A549 (cell line): Measurements from ENCODE around the gene RAB26. TPM values are rescaled to one million over a fixed set of nuclear protein-coding genes. Genes with fewer than 3 reads are reported as not detected.
A peak's percentile ranks its signal among the peaks of the same experiment; 100 is the strongest.

Source experiments
- ATAC-seq, 2 experiments: fragments of 200-7000 bp in 1 of 2; fragments of >200 bp in 1 of 2; cut with Nextera tagmentation in 1 of 2; cut with Tn5 transposase in 1 of 2; 3 replicates each; pipeline versions ENCODE4 v1.8.0 to v1.9.1; 2018 to 2020; ENCODE audit warnings: mild to moderate bottlenecking in 1 of 2, moderate library complexity in 1 of 2
- CTCF ChIA-PET: fragments of 300-600 bp; sonication (Branson Sonifier 250); formaldehyde crosslinking; extraction: SDS; loops from one replicate; lab custom pipeline; 2021; ENCODE audit warnings: antibody characterized with exemption, inconsistent platforms; lab: Yijun Ruan, JAX
- POLR2A ChIA-PET: fragments of 350-600 bp; formaldehyde crosslinking; extraction: SDS; loops from one replicate; lab custom pipeline; 2021; ENCODE audit warnings: antibody characterized with exemption, inconsistent platforms; lab: Yijun Ruan, JAX
- DNase-seq, 2 experiments: peaks; one replicate each; pipeline versions ENCODE4 v3.0.0 to v3.0.0-alpha.2; 2011 to 2016; ENCODE audit warnings: low read depth in 1 of 2, low spot score in 1 of 2
- FAIRE-seq: peaks from 2 replicates; lab custom pipeline; 2011; peaks lifted over from hg19 to GRCh38; lab: Jason Lieb, UNC
- H3K27ac ChIP-seq, 2 experiments: fragments of >200 bp; sonication (Bioruptor Twin); formaldehyde crosslinking; 3 replicates each; pipeline ENCODE4 v1.5.1; 2016 to 2017
- H3K4me1 ChIP-seq: fragments of >200 bp; sonication (Bioruptor Twin); formaldehyde crosslinking; 3 replicates; pipeline ENCODE4 v1.6.1; 2016
- H3K4me2 ChIP-seq: fragments of >200 bp; sonication (Bioruptor Twin); formaldehyde crosslinking; 3 replicates; pipeline ENCODE4 v1.6.1; 2016
- H3K4me3 ChIP-seq: fragments of >200 bp; sonication (Bioruptor Twin); formaldehyde crosslinking; 3 replicates; pipeline ENCODE4 v1.5.1; 2016
- H3K9me3 ChIP-seq: fragments of >200 bp; sonication (Bioruptor Twin); formaldehyde crosslinking; 3 replicates; pipeline ENCODE4 v1.6.1; 2016
- BHLHE40 ChIP-seq: IDR thresholded peaks from 2 replicates; pipeline ENCODE4 v1.6.1; 2012; ENCODE audit warnings: low read depth, low read length, inconsistent platforms
- CBX2 ChIP-seq: fragments of 200-600 bp; sonication (generic); IDR thresholded peaks from 2 replicates; pipeline ENCODE4 v1.6.1; 2016; ENCODE audit warnings: low read depth, mild to moderate bottlenecking, borderline replicate concordance
- CEBPB ChIP-seq, 2 experiments: fragments of >200 bp in 1 of 2; sonication (Bioruptor Twin) in 1 of 2; formaldehyde crosslinking in 1 of 2; IDR thresholded peaks; 2 replicates each; pipeline ENCODE4 v1.6.1; 2012 to 2016
- ELK1 ChIP-seq: fragments of 150-350 bp; IDR thresholded peaks from 2 replicates; pipeline ENCODE4 v1.6.1; 2014; ENCODE audit warnings: low read depth, mild to moderate bottlenecking, low read length
- FOXS1 ChIP-seq: fragments of 250-450 bp; sonication (Bioruptor Pico); IDR thresholded peaks from 2 replicates; pipeline ENCODE4 v1.5.0; 2020; ENCODE audit warnings: mild to moderate bottlenecking, moderate library complexity
- MAFK ChIP-seq: fragments of 450-650 bp; IDR thresholded peaks from 2 replicates; pipeline ENCODE4 v1.6.1; 2014; ENCODE audit not compliant: partially characterized antibody
- NPAS2 ChIP-seq: fragments of 250-450 bp; sonication (Bioruptor Pico); IDR thresholded peaks from 2 replicates; pipeline ENCODE4 v1.8.0; 2022; ENCODE audit warnings: mild to moderate bottlenecking, moderate library complexity, borderline replicate concordance
- NR3C1 ChIP-seq: fragments of >200 bp; sonication (Bioruptor Twin); formaldehyde crosslinking; IDR thresholded peaks from 3 replicates; pipeline ENCODE4 v1.6.1; 2017
- POLR2AphosphoS2 ChIP-seq: conservative IDR thresholded peaks from 2 replicates; pipeline ENCODE4 v1.6.1; 2012; ENCODE audit warnings: low read length, improper control_type of control experiment, inconsistent platforms
- REST ChIP-seq: fragments of 200-600 bp; sonication (generic); IDR thresholded peaks from 2 replicates; pipeline ENCODE4 v1.6.1; 2016; ENCODE audit warnings: antibody characterized with exemption, mild to moderate bottlenecking, moderate library complexity
- ZNF302 ChIP-seq: fragments of 250-450 bp; sonication (Bioruptor Pico); IDR thresholded peaks from 2 replicates; pipeline ENCODE4 v1.9.0; 2021; ENCODE audit warnings: inconsistent platforms, mild to moderate bottlenecking, moderate library complexity
- ZSCAN20 ChIP-seq: fragments of 250-450 bp; sonication (Bioruptor Pico); IDR thresholded peaks from 2 replicates; pipeline ENCODE4 v1.8.0; 2022; ENCODE audit warnings: mild to moderate bottlenecking, moderate library complexity
- WGBS: methylation state at CpG from one replicate; pipeline ENCODE4 v1.1.6; 2017; ENCODE audit errors: missing lambda C conversion rate; 5-methylcytosine and 5-hydroxymethylcytosine counted together
- polyA plus RNA-seq, 4 experiments: library from polyadenylated mRNA; depleted of rRNA in 3 of 4; stranded (reverse); fragments of >200 nt; fragmentation: RNase III in 1 of 4; extraction: RNeasy Plus Mini Kit Qiagen cat#74134 plus additional on column Dnase treatment in 1 of 4; gene quantifications; 2 replicates in 3 of 4; 3 replicates in 1 of 4; pipeline ENCODE4 v1.2.3, GENCODE V29; 2011 to 2017
- TF ChIP-seq, protein P1 (sequence below): IDR thresholded peaks from 2 replicates; pipeline ENCODE4 v1.6.1; 2012
- TF ChIP-seq, protein P2 (sequence below): fragments of 250-450 bp; sonication (Bioruptor Pico); IDR thresholded peaks from 2 replicates; pipeline ENCODE4 v1.5.0; 2021; ENCODE audit warnings: mild to moderate bottlenecking, moderate library complexity, borderline replicate concordance

RAB26 gene
- polyA plus RNA-seq, 2 of the 4 experiments (the other 2 are of a cell fraction), result 6.7 TPM

- peak overlapping the region in 1 of 2 experiments; percentile 94; a peak in 3 of 6 replicates for H3K27ac ChIP-seq
- WGBS, result 73% methylated on average over 27 of the region's 27 CpGs
- DNase-seq, result no peak
- peak overlapping the region; percentile 98 for H3K4me2 ChIP-seq
- ATAC-seq, result no peak
- POLR2A ChIA-PET, result no interaction called here
- H3K4me3 ChIP-seq, result peak overlapping the region; percentile 83; the same call in 1 of the 3 replicates
- no peaks in the 10 kb centered on the region for H3K9me3 ChIP-seq
- no peak for FAIRE-seq
- peaks cover 50% of the 10 kb centered on the region for H3K4me1 ChIP-seq
- no peak for TF ChIP-seq CEBPB (IDR thresholded peaks at IDR 0.05)
- no peak for TF ChIP-seq ZNF302 (CRISPR knock-in tag)
- TF ChIP-seq CBX2, result no peak
- no peak for TF ChIP-seq BHLHE40
- TF ChIP-seq, protein P1, sequence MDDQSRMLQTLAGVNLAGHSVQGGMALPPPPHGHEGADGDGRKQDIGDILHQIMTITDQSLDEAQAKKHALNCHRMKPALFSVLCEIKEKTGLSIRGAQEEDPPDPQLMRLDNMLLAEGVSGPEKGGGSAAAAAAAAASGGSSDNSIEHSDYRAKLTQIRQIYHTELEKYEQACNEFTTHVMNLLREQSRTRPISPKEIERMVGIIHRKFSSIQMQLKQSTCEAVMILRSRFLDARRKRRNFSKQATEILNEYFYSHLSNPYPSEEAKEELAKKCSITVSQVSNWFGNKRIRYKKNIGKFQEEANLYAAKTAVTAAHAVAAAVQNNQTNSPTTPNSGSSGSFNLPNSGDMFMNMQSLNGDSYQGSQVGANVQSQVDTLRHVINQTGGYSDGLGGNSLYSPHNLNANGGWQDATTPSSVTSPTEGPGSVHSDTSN, result no peak
- CTCF ChIA-PET, result interaction anchor here (1.1 to 1.2 kb wide), 2 partner anchors 17 to 154 kb away, joined by 3 to 5 read pairs; no protein-coding TSS in a partner anchor
These were observed 9.2 kb downstream of the RAB26 start for GRCh38 chr16:2157480-2158261.

DNA sequence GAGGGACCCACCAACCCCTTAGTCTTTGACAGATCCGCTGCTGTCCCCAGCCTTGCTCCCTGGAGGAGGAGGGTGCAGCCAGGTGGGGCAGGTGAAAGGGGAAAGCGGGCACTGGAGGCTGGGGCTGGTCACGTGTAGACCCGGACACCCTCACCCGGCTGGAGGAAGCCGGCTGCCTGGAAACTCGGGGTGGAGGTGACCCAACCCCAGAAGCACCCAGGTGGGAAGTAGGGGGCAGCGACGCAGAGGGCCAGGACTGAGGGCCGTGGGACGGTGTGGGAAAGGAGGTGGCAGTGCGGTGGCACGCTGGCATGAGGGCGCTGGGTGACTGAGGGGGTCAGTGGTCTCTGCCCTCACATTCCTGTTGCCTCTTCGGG lies 9.8 kb downstream of the RAB26 start:
- TF ChIP-seq, protein P2, sequence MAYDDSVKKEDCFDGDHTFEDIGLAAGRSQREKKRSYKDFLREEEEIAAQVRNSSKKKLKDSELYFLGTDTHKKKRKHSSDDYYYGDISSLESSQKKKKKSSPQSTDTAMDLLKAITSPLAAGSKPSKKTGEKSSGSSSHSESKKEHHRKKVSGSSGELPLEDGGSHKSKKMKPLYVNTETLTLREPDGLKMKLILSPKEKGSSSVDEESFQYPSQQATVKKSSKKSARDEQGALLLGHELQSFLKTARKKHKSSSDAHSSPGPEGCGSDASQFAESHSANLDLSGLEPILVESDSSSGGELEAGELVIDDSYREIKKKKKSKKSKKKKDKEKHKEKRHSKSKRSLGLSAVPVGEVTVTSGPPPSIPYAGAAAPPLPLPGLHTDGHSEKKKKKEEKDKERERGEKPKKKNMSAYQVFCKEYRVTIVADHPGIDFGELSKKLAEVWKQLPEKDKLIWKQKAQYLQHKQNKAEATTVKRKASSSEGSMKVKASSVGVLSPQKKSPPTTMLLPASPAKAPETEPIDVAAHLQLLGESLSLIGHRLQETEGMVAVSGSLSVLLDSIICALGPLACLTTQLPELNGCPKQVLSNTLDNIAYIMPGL, result no peak
- TF ChIP-seq NR3C1 (no peak), MAFK (no peak), POLR2AphosphoS2 (no peak), ELK1 (no peak), FOXS1 (CRISPR knock-in tag) (no peak), REST (no peak), ZSCAN20 (CRISPR knock-in tag) (no peak), NPAS2 (CRISPR knock-in tag) (no peak)
- Histone ChIP-seq H3K27ac (peak overlapping the region in 1 of 2 experiments; percentile 94; a peak in 3 of 6 replicates), H3K9me3 (no peaks in the 10 kb centered on the region), H3K4me2 (peak overlapping the region; percentile 98), H3K4me3 (no peak overlapping the region), H3K4me1 (peaks cover 48% of the 10 kb centered on the region)
- CTCF ChIA-PET, result interaction anchor here (1.1 kb wide), 1 partner anchor 154 kb away, joined by 3 read pairs; no protein-coding TSS in a partner anchor
- WGBS, result 93% methylated on average over 15 of the region's 15 CpGs
- FAIRE-seq (no peak), DNase-seq (no peak), ATAC-seq (no peak)
- POLR2A ChIA-PET, result no interaction called here
